ENCODE measurements around the gene KLHL6.
"Not testable (repeated sequence)": the region's sequence is repeated elsewhere in the genome, so short reads cannot be mapped to it uniquely, and the experiment has no call there.

KLHL6 gene

DNA sequence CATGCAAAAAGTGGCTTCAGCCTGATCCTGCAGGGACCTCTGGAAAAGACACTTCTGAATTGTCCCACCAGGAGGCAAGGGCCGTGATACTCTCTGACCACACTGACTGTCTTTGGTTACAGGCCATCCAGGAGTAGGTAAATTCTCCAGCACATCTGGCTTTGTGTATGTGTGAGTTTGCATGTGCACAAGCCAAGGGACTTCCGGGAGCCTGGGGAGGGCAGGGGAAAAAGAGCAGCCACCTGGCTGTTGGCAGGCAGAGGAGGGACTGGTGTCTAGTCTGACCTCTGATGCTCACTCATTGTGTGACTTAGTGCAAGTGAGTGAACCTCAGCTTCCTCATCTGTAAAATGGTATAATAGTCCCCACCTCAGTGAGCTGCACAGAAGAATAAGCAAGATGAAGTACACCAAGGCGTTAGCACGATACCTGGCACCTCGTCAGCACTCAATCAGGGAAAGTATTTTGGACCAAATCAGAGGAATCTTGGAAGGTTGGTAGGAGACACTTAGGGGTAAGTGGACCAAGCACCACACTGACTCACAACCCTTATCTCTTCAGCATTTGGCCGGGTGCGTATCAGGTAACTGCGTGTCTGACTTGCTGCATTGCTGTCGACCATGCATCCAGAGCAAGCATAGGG is 19.1 kb downstream of the KLHL6 start:
- in situ Hi-C loops (cut with MboI; ENCODE audit: low pct_unique_long_range_greater_than_20kb, low sequenced_read_pairs), result no loop called here
- no peak for DNase-seq

DNA sequence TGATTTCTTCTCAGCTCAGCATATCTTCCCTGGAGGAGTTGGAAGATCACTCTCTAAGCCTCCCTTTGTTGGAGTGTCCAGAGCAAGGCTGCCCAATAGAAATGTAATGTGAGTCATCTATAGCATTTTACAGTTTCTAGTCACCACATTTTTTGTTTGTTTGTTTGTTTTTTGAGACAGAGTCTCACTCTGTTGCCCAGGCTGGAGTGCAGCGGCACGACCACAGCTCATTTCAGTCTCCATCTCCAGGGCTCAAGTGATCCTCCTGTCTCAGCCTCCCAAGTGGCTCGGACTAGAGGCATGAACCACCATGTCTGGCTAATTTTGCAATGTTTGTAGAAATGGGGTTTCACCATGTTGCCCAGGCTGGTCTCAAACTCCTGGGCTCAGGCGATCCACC is 21.3 kb downstream of the KLHL6 start:
- in situ Hi-C loops (cut with MboI; ENCODE audit: low pct_unique_long_range_greater_than_20kb, low sequenced_read_pairs), result no loop called here
- DNase-seq, result no peak

DNA sequence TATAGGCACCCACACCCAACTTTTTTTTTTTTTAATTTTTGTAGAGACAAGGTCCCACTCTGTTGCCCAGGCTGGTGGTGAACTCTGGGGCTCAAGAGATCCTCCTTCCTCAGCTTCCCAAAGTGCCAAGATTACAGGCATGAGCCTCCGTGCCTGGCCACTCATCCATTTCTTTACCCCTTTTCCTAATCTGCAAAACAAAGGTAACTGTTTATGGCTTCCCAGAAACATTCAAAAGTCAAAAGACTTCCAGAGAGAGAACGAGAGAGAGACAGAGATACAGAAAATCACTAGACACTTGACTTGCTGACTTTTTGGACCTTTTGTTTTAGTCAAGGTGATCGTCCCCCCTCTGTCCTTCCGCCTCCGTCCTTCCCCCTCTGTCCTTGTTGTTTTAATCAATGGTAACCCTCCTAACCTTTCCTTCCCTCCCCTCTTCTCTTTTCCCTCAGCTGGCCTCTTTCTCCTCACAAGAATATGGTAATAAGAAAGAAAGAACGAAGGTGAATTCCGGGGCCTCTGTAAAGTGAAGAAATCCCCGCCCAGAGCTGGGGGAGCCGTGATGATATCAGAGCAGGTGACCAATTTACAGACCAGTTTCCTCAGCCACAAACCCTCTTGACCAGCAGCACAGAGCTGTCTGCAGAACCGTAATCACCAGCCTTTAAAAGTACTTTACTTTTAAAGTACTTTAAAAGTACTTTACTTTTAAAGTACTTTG is 21.9 kb downstream of the KLHL6 start:
- in situ Hi-C loops (cut with MboI; ENCODE audit: low pct_unique_long_range_greater_than_20kb, low sequenced_read_pairs), result no loop called here
- DNase-seq, result no peak

DNA sequence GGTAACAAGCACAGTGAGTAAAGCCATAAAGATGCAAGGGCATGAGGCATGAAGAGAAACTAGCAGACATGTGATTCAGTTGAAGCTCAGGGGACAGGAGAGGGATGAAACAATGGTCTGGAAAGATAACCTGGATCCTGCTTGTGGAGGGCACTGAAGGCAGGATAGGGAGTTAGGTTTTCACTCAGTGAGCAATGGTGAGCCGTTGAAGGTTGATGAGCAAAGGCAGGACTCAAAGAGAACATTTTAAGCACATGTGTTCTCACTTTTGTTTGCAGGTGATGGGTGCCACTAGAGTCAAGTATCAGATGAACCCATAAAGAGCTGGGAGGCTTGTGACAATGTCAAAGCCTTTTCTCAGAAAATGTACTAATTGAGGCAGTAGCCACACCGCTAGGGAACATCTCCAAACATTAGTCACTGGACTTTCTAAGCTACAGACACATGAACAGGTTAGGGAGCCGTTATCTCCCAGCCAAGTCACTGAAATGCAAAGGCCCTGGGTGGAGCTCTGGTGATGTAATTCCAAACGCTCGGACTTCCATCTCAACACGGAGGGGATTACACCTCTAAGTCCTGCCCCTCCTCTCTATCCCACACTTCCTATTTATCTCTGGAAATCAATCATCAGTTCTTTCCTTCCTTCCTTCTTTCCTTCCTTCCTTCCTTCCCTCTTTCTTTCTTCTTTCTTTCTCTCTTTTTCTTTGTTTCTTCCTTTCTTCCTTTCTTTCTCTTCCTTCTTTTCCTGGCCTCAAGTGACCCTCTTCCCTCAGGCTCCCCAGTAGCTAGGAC is 22.7 kb downstream of the KLHL6 start:
- no peak for DNase-seq
- in situ Hi-C loops (cut with MboI; ENCODE audit: low pct_unique_long_range_greater_than_20kb, low sequenced_read_pairs), result no loop called here

DNA sequence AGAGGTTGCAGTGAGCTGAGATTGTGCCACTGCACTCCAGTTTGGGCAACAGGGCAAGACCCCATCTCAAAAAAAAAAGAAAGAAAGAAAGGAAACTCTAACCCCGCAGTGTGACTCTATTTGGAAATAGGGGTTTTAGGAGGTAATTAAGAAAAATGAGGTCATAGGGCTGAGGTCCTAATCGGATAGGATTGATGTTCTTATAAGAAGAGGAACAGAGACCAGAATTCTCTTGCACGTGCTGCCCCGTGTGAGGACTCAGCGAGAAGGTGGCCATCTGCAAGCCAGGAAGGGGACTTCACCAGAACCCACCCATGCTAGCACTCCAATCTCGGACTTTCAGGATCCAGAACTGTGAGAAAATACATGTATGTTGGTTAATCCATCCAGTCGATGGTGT is 25.8 kb downstream of the KLHL6 start:
- in situ Hi-C loops (cut with MboI; ENCODE audit: low pct_unique_long_range_greater_than_20kb, low sequenced_read_pairs), result no loop called here
- no peak for DNase-seq

DNA sequence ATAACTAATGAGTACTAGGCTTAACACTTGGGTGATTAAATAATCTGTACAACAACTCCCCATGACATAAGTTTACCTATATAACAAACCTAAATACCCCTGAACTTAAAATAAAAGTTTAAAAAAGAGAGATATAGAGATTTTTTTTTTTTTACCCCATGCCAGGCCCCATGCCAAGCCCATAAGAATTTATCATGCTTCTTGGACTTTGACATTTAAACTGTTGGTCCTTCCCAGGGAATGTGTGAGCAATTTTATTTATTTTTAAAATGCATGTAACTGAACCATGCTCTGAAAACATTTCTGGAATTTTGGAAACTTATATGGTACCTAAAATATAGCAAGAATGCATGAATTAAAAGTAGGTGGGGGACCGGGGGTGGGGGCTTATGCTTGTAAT is 26.3 kb downstream of the KLHL6 start:
- DNase-seq, result no peak
- in situ Hi-C loops (cut with MboI; ENCODE audit: low pct_unique_long_range_greater_than_20kb, low sequenced_read_pairs), result no loop called here

DNA sequence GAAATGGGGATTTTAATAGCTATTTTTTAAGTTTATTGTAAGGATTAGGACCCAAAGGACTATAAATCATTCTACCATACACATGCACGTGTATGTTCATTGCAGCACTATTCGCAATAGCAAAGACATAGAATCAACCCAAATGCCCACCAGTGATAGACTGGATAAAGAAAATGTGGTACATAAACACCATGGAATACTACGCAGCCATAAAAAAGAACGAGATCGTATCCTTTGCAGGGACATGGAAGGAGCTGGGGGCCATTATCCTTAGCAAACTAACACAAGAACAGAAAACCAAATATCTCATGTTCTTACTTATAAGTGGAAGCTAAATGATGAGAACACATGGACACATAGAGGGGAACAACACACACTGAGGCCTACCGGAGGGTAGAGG is 26.7 kb downstream of the KLHL6 start:
- in situ Hi-C loops (cut with MboI; ENCODE audit: low pct_unique_long_range_greater_than_20kb, low sequenced_read_pairs); DNase-seq: not testable (repeated sequence)

DNA sequence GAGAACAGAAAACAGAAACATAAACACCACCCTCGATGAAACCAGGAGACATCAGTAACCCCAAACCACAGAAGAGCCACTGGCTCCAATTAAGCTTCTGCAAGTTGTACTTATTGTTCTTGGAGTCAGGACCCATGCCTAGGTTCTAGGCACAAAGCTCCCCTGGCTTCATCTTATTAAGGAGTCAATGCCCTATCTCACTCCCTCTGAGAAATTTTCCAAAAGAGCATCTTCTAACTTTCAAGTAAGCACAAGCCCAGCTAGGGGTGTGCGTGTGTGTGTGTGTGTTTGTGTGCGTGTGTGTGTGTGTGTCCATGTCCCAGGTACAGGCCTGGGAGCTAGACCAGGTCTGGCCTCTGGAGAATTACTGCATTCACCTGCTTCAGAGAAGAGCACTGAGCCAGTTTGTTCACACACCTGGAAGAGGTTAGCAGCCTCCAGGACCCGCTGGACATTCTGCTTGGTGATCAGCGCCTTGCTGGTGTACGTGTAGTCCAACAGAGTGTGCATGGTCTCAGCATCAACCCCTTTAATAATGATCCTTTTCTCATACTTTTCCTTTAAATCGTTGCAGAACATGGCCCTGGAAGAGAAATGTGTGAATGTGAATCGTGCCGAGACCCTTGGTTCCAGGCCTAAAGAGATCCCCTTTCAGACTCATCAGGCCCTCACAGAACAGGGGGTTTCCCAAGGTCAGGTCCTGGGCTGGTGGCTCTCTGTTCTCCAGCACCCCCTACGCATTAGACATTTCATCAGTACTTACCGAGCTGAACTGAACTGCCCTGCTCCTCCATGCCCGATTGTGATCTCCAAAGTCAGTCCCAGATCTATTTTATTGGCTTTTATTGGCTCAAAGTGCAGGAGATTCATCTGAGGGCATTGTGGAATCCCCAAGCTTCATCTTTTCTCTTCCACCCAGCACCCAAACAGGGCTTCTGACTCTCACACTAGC is 27.8 kb downstream of the KLHL6 start:
- no peak for DNase-seq
- in situ Hi-C loops (cut with MboI; ENCODE audit: low pct_unique_long_range_greater_than_20kb, low sequenced_read_pairs), result no loop called here

DNA sequence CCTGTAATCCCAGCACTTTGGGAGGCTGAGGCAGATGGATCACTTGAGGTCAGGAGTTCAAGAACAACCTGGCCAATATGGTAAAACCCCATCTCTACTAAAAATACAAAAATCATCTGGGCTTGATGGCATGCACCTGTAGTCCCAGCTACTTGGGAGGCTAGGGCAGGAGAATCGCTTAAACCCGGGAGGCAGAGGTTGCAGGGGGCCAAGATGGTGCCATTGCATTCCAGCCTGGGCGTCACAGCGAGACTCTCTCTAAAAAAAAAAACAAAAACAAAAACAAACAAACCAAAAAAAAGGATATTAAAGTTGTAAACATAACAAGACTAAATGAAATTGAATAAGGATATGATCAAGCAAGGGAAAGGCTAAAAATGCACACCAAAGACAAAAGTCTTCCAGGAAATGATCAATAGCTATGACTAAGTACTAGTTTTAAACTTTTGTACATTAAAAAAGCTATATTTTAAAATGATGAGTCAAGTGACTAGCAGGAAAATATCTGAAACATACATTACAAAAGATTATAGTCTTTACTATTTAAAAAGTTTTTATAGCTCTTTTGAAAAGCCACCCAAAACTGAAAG is 28.6 kb downstream of the KLHL6 start:
- no peak for DNase-seq
- in situ Hi-C loops (cut with MboI; ENCODE audit: low pct_unique_long_range_greater_than_20kb, low sequenced_read_pairs), result no loop called here

DNA sequence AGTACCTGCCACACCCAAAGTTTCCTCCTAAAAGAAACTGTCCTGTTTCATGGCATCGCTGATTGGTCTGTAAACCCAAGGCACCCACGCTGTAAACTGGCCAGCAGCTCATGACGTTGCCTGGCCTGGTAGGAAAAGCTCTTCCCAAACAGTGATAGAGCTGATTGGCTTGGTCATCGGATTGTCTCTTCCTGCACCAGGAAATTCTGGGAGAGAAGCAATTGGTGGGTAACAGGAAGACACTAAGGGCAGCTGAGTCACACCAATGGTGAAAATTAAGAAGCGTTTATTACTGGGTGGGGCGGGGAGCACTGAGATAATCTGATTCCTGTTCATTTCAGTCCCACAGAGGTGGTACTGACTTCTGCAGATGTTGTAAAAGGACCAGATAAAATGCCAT is 31.0 kb downstream of the KLHL6 start:
- no peak for DNase-seq
- in situ Hi-C loops (cut with MboI; ENCODE audit: low pct_unique_long_range_greater_than_20kb, low sequenced_read_pairs), result no loop called here

DNA sequence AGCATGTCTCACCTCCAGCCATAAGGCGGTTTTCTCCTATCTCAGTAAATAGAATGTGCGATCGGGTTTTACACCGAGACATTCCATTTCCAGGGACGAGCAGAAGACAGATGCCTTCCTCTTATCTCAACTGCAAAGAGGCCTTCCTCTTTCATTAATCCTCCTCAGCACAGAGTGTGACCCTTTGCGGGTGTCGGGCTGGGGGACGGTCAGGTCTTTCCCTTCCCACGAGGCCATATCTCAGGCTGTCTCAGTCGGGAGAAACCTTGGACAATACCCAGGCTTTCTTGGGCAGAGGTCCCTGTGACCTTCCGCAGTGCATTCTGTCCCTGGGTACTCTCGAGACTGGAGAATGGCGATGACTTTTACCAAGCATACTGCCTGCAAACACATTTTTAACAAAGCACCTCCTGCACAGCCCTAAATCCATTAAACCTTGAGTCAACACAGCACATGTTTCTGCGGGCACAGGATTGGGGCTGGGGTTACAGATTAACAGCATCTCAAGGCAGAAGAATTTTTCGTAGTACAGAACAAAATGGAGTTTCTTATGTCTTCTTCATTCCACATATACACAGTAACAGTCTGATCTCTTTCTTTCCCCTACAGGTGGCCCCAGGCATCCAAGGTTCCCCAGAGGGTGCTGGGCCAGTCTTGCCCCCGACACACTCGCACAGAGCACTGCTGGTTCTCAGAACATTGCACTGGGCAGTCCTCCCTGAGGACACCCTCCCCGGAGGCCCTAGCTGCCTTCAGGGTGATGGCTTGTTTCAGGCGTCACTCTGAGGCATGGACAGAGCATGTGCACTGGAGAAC is 34.6 kb downstream of the KLHL6 start:
- in situ Hi-C loops (cut with MboI; ENCODE audit: low pct_unique_long_range_greater_than_20kb, low sequenced_read_pairs); DNase-seq: not testable (repeated sequence)

DNA sequence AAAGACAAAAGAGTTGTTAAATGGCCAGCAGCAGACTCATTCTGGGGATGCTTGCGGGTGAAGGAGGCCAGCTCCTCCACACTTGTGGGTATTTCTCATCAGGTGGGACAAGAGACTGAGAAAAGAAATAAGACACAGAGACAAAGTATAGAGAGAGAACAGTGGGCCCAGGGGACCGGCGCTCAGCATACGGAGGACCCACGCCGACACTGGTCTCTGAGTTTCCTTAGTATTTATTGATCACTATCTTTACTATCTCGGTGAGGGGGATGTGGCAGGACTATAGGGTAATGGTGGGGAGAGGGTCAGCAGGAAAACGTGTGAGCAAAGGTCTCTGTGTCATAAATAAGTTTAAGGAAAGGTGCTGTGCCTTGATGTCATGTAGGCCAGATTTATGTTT is 35.2 kb downstream of the KLHL6 start:
- DNase-seq; in situ Hi-C loops (cut with MboI; ENCODE audit: low pct_unique_long_range_greater_than_20kb, low sequenced_read_pairs): not testable (repeated sequence)

DNA sequence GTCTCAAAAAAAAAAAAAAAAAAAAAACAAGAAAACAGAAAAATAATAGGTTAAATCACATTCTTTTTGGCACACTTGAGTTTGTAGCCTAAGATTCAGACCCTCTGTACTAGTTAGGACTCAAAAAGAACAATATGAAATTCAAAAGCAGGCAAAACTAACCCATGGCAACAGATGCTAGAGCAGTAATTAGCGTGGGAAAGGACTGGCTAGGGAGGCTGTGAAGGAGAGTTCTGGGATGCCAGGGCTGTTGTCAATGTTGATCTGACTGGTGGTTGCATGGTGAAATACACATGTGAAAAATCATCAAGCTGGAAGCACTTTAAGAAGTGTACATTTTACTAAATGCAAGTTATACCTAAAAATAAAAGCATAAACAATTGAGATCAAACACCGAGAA is 35.6 kb downstream of the KLHL6 start:
- DNase-seq, result no peak

DNA sequence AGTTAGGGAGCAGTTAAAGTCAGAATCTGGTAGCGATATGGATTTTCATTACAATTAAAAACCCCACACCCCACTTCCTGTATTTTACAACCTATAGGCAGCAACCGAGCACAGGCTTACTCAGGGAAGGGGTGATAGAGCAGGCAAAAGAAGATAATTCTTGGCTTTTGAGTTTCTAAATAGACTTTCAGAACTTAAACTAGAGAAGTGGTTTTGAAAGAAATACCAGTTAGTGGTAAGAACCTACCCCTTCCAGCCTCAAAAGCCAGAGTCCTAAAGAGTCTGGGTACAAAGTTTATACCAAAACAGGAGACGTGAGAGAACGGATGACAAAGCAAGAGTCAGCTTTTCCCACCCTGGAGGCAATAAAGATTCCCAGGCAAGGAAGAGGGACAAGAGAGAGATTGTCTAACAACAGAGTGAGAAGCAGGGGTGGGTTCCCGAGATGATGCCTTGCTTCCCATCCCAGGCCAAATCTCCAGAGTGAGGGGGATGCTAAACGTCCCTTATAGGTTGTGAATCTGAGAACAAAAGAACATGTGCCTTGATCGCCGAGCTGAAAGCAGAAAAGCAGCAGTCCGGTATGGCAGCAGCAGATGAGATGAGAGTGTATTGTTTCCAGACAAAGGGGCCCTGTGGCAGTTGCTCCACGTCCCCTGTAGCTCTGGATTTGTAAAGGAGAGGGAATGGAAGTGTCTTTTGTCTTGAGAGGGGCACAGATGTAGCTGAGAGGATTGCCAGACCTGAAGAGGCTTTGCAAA is 36.8 kb downstream of the KLHL6 start:
- DNase-seq, result peak; percentile 55
- in situ Hi-C loops (cut with MboI; ENCODE audit: low pct_unique_long_range_greater_than_20kb, low sequenced_read_pairs), result no loop called here

More for the DNA sequence above, 35.6 kb downstream of the KLHL6 start:
- in situ Hi-C loops (cut with MboI; ENCODE audit: low pct_unique_long_range_greater_than_20kb, low sequenced_read_pairs), result no loop called here

DNA sequence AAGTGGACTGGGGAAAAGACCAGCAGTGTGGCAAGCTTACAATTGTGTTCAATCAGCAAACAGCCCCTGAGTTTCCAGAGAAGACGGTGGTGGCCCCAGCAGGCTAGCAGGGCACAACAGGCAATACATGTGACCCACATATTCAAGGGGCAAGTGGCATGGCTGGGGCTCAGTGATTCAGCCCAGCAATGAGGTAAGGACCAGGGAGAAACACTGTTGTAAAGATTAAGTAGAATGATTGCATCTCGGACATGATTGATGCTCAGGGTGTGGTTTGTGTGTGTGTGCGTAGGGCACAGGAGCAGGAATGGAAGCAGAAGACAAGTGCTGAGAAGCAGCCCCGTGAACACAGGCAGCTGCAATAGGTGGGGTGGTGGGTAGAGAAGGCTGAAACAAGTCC is 37.9 kb downstream of the KLHL6 start:
- in situ Hi-C loops (cut with MboI; ENCODE audit: low pct_unique_long_range_greater_than_20kb, low sequenced_read_pairs), result no loop called here

DNA sequence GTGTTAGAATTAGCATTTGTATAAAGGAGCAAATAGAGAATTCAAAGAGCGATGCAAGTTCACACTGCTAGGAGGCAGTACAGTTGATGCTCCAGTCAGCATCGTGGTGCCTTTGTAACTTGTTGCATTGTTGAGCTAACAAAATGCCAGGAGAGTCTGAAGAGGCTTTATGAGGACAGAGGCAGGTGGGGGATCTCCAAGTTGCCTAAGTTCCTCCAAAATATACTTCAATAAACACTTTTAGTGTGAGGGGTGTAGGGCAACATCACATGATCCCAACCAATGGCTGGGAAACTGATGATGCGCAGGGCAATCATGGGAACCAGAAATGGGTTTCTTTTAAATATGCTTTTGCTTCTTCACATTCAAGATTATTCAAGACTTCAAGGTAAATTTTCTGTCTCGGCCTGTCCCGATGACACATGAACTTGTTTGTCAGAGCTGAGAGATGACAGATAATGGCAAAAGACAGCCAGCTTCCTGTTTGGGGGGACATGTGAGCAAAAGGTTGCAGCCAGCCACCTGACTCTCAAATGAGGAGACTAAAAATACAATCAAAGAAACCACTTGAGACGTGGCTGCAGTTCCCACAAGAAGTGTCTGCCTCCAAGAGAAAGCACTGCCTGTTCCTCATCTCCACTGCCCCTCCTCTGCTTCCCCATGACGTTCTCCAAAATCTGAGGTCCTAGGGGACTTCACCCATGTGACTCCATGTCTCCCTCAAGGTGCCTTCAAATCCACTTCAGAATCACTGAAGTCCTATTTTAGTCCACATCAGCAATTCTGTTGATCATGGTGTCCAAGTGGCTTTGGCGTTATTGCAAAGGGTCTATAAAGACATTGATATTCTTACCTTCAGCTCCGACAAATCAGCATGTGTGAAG is 39.3 kb downstream of the KLHL6 start:
- in situ Hi-C loops (cut with MboI; ENCODE audit: low pct_unique_long_range_greater_than_20kb, low sequenced_read_pairs), result no loop called here
- DNase-seq, result peak; percentile 81

More for the DNA sequence above, 37.9 kb downstream of the KLHL6 start:
- no peak for DNase-seq

Measured in KBM-7 (cell line).